Caco-2 (cell line): Measurements from ENCODE around the gene CCDC102B. TPM values are rescaled to one million over a fixed set of nuclear protein-coding genes. Genes with fewer than 3 reads are reported as not detected.

Experiments used
- BruUV-seq: library from RNA; stranded (reverse); fragments of 400-500 nt; replicated peaks from 2 replicates; lab custom pipeline; 2021; lab: Mats Ljungman, UMichigan
- CTCF ChIA-PET: fragments of 300-600 bp; sonication (Branson Sonifier 250); formaldehyde crosslinking; loops from one replicate; lab custom pipeline; 2022; ENCODE audit warnings: antibody characterized with exemption; lab: Charles Lee
- POLR2A ChIA-PET: fragments of 300-600 bp; sonication (Branson Sonifier 250); formaldehyde crosslinking; loops from one replicate; lab custom pipeline; 2022; ENCODE audit warnings: antibody characterized with exemption; lab: Charles Lee
- DNase-seq, 2 experiments: peaks; one replicate each; pipeline versions ENCODE4 v3.0.0 to v3.0.0-alpha.2; 2020 to 2022
- H3K27me3 ChIP-seq: replicated peaks from 2 replicates; pipeline ENCODE4 v1.6.0; 2011; ENCODE audit warnings: low read length; ENCODE audit not compliant: control insufficient read depth, insufficient read depth
- H3K36me3 ChIP-seq: 2 replicates; pipeline ENCODE4 v1.5.1; 2011; ENCODE audit warnings: low read length; ENCODE audit not compliant: control insufficient read depth, insufficient read depth
- H3K4me1 ChIP-seq: fragments of 250-450 bp; sonication (Bioruptor Pico); 2 replicates; pipeline ENCODE4 v1.5.1; 2020; ENCODE audit warnings: mild to moderate bottlenecking
- H3K4me3 ChIP-seq: 2 replicates; pipeline ENCODE4 v1.5.1; 2011; ENCODE audit warnings: low read depth, mild to moderate bottlenecking, control low read depth, low read length
- H3K9me3 ChIP-seq: fragments of 250-450 bp; sonication (Bioruptor Pico); 2 replicates; pipeline ENCODE4 v1.5.1; 2020; ENCODE audit warnings: mild to moderate bottlenecking, moderate library complexity
- H3K27ac Mint-ChIP-seq: one replicate; pipeline ENCODE4 v1.8.0; 2022; ENCODE audit warnings: mixed read lengths; ENCODE audit not compliant: unreplicated experiment
- H3K27me3 Mint-ChIP-seq: one replicate; pipeline ENCODE4 v1.8.0; 2022; ENCODE audit warnings: mixed read lengths; ENCODE audit not compliant: insufficient read depth, unreplicated experiment
- H3K36me3 Mint-ChIP-seq: one replicate; pipeline ENCODE4 v1.8.0; 2022; ENCODE audit warnings: mild to moderate bottlenecking, mixed read lengths; ENCODE audit not compliant: insufficient read depth, unreplicated experiment
- H3K4me1 Mint-ChIP-seq: one replicate; pipeline ENCODE4 v1.8.0; 2022; ENCODE audit warnings: low read depth, mixed read lengths; ENCODE audit not compliant: unreplicated experiment
- H3K4me3 Mint-ChIP-seq: one replicate; pipeline ENCODE4 v1.8.0; 2022; ENCODE audit warnings: mild to moderate bottlenecking, moderate library complexity, mixed read lengths; ENCODE audit not compliant: unreplicated experiment
- H3K9me3 Mint-ChIP-seq: one replicate; pipeline ENCODE4 v1.8.0; 2022; ENCODE audit warnings: mixed read lengths; ENCODE audit not compliant: unreplicated experiment
- CTCF ChIP-seq, 2 experiments: fragments of 200-600 bp in 1 of 2; IDR thresholded peaks; 1 replicate in 1 of 2; 2 replicates in 1 of 2; pipeline versions ENCODE4 v1.5.1 to v1.8.0; 2011 to 2022; ENCODE audit warnings: antibody characterized with exemption in 1 of 2, control low read depth in 1 of 2, inconsistent platforms in 1 of 2, low read depth in 1 of 2, low read length in 1 of 2, mild to moderate bottlenecking in 1 of 2, moderate library complexity in 1 of 2; ENCODE audit not compliant: insufficient read depth in 1 of 2, severe bottlenecking in 1 of 2, unreplicated experiment in 1 of 2
- intact Hi-C: fragments of 100-400 bp; cut with micrococcal nuclease; formaldehyde crosslinking; loops from one replicate; pipeline ENCODE4 v1.10.0; 2022; ENCODE audit not compliant: unreplicated experiment
- total RNA-seq: library from RNA; stranded (reverse); gene quantifications from 2 replicates; pipeline ENCODE4 v1.2.3, GENCODE V29; 2022

The CCDC102B gene
- total RNA-seq, 1 experiment from 2014 or later = 1.1 TPM

GRCh38 chr18:68841301-68841700 lies 43.4 kb downstream of the CCDC102B start:
- H3K4me1 Mint-ChIP-seq = no peaks in the 10 kb centered on the region
- H3K36me3 ChIP-seq = no peaks in the 10 kb centered on the region
- H3K27ac Mint-ChIP-seq = no peak overlapping the region
- no peak for DNase-seq
- BruUV-seq = no TSS peak
- no peak for TF ChIP-seq CTCF (IDR thresholded peaks at IDR 0.05; ENCODE audit: insufficient read depth in 1 of 2, low read depth in 1 of 2, low read length in 1 of 2, severe bottlenecking in 1 of 2, unreplicated experiment in 1 of 2)
- CTCF ChIA-PET = no interaction called here
- no peaks in the 10 kb centered on the region for H3K36me3 Mint-ChIP-seq
- intact Hi-C loops = loop anchor here (10.0 kb wide), 1 partner anchor 1244 kb away; no protein-coding TSS in a partner anchor
- H3K9me3 Mint-ChIP-seq = no peaks in the 10 kb centered on the region
- H3K9me3 ChIP-seq = no peaks in the 10 kb centered on the region
- no peaks in the 10 kb centered on the region for H3K27me3 Mint-ChIP-seq
- H3K27me3 ChIP-seq = no peaks in the 10 kb centered on the region
- no peak overlapping the region for H3K4me3 Mint-ChIP-seq
- H3K4me3 ChIP-seq = no peak overlapping the region
- H3K4me1 ChIP-seq = no peaks in the 10 kb centered on the region
- POLR2A ChIA-PET = no interaction called here

GRCh38 chr18:68842951-68843350 lies 45.1 kb downstream of the CCDC102B start:
- H3K4me1 ChIP-seq = no peaks in the 10 kb centered on the region
- H3K9me3 ChIP-seq = no peaks in the 10 kb centered on the region
- POLR2A ChIA-PET = no interaction called here
- CTCF ChIA-PET = no interaction called here
- H3K27me3 ChIP-seq = no peaks in the 10 kb centered on the region
- intact Hi-C loops = loop anchor here (10.0 kb wide), 1 partner anchor 1242 kb away; no protein-coding TSS in a partner anchor
- no peaks in the 10 kb centered on the region for H3K9me3 Mint-ChIP-seq
- DNase-seq = no peak
- H3K27me3 Mint-ChIP-seq = no peaks in the 10 kb centered on the region
- no peak overlapping the region for H3K4me3 ChIP-seq
- H3K4me3 Mint-ChIP-seq = no peak overlapping the region
- no peaks in the 10 kb centered on the region for H3K36me3 Mint-ChIP-seq
- no peak overlapping the region for H3K27ac Mint-ChIP-seq
- no peaks in the 10 kb centered on the region for H3K36me3 ChIP-seq
- no peak for TF ChIP-seq CTCF (IDR thresholded peaks at IDR 0.05; ENCODE audit: insufficient read depth in 1 of 2, low read depth in 1 of 2, low read length in 1 of 2, severe bottlenecking in 1 of 2, unreplicated experiment in 1 of 2)
- no TSS peak for BruUV-seq
- no peaks in the 10 kb centered on the region for H3K4me1 Mint-ChIP-seq

GRCh38 chr18:68843473-68844089 lies 45.7 kb downstream of the CCDC102B start:
- CTCF ChIA-PET = no interaction called here

More at GRCh38 chr18:68843473-68844089, 45.7 kb downstream of the CCDC102B start:
- H3K27ac Mint-ChIP-seq = no peak overlapping the region
- intact Hi-C loops = loop anchor here (10.0 kb wide), 1 partner anchor 1241 kb away; no protein-coding TSS in a partner anchor
- no peak overlapping the region for H3K4me3 ChIP-seq
- no peak for DNase-seq
- H3K4me3 Mint-ChIP-seq = no peak overlapping the region
- H3K9me3 Mint-ChIP-seq = no peaks in the 10 kb centered on the region
- no peaks in the 10 kb centered on the region for H3K4me1 ChIP-seq
- H3K27me3 Mint-ChIP-seq = no peaks in the 10 kb centered on the region
- H3K36me3 ChIP-seq = no peaks in the 10 kb centered on the region
- H3K36me3 Mint-ChIP-seq = no peaks in the 10 kb centered on the region
- H3K4me1 Mint-ChIP-seq = no peaks in the 10 kb centered on the region
- POLR2A ChIA-PET = no interaction called here
- TF ChIP-seq CTCF (IDR thresholded peaks at IDR 0.05; ENCODE audit: insufficient read depth in 1 of 2, low read depth in 1 of 2, low read length in 1 of 2, severe bottlenecking in 1 of 2, unreplicated experiment in 1 of 2) = no peak
- H3K9me3 ChIP-seq = no peaks in the 10 kb centered on the region
- no peaks in the 10 kb centered on the region for H3K27me3 ChIP-seq
- BruUV-seq = no TSS peak
